K562 (cell line): Measurements from ENCODE around the gene DPH1. TPM values are rescaled to one million over a fixed set of nuclear protein-coding genes. Genes with fewer than 3 reads are reported as not detected.

ENCODE experiments used
- ARID1B ChIP-seq: fragments of 450-650 bp; IDR thresholded peaks from 2 replicates; pipeline ENCODE4 v1.6.1; 2016; ENCODE audit warnings: antibody characterized with exemption, mild to moderate bottlenecking, inconsistent platforms
- C11orf30 ChIP-seq: fragments of 450-650 bp; IDR thresholded peaks from 2 replicates; pipeline ENCODE4 v1.6.1; 2016; ENCODE audit warnings: low read depth, mild to moderate bottlenecking
- CBFA2T3 ChIP-seq: fragments of 450-650 bp; IDR thresholded peaks from 2 replicates; pipeline ENCODE4 v1.6.1; 2017
- CCNT2 ChIP-seq: IDR thresholded peaks from 2 replicates; pipeline ENCODE4 v1.6.1; 2011; ENCODE audit warnings: borderline replicate concordance, low read depth, mild to moderate bottlenecking, moderate library complexity, mixed read lengths, low read length; ENCODE audit not compliant: insufficient read length; ENCODE audit errors: extremely low read depth
- CEBPG ChIP-seq, 3 experiments: fragments of 200-800 bp in 1 of 3; sonication (Bioruptor generic) in 1 of 3; sonication (generic) in 1 of 3; formaldehyde crosslinking in 1 of 3; IDR thresholded peaks in 2 of 3; conservative IDR thresholded peaks in 1 of 3; 2 replicates each; pipeline versions ENCODE4 v1.6.1 to v1.8.0; 2016 to 2022; ENCODE audit warnings: missing compliant biosample characterization in 2 of 3, missing genetic modification characterization in 2 of 3, mild to moderate bottlenecking in 1 of 3, missing genetic modification reagents in 1 of 3
- DIDO1 ChIP-seq: fragments of 450-650 bp; IDR thresholded peaks from 2 replicates; pipeline ENCODE4 v1.6.1; 2016; ENCODE audit warnings: low read depth, missing biosample characterization, missing genetic modification characterization
- DNMT1 ChIP-seq: fragments of 450-650 bp; IDR thresholded peaks from 2 replicates; pipeline ENCODE4 v1.6.1; 2016; ENCODE audit warnings: antibody characterized with exemption, mild to moderate bottlenecking
- ETS2 ChIP-seq: IDR thresholded peaks from 2 replicates; pipeline ENCODE4 v1.6.1; 2016; ENCODE audit warnings: borderline replicate concordance, missing genetic modification characterization, mild to moderate bottlenecking, moderate library complexity, missing compliant biosample characterization; ENCODE audit not compliant: poor library complexity, severe bottlenecking
- ETV5 ChIP-seq: sonication (generic); formaldehyde crosslinking; IDR thresholded peaks from 2 replicates; pipeline ENCODE4 v1.4.0; 2020; ENCODE audit warnings: low read depth, mild to moderate bottlenecking, missing genetic modification reagents
- MEF2A ChIP-seq: IDR thresholded peaks from 2 replicates; pipeline ENCODE4 v1.6.1; 2011; ENCODE audit warnings: low read depth, mild to moderate bottlenecking, low read length, moderate library complexity; ENCODE audit not compliant: control insufficient read depth
- NFIX ChIP-seq: fragments of 250-450 bp; sonication (Bioruptor Pico); IDR thresholded peaks from 2 replicates; pipeline ENCODE4 v1.4.0; 2020; ENCODE audit warnings: low read depth, mild to moderate bottlenecking, moderate library complexity
- POLR2G ChIP-seq: fragments of 200-400 bp; formaldehyde crosslinking; IDR thresholded peaks from 2 replicates; pipeline ENCODE4 v1.6.1; 2017; ENCODE audit warnings: low read depth, mild to moderate bottlenecking, antibody characterized with exemption, low read length, moderate library complexity
- RB1 ChIP-seq: fragments of 450-650 bp; IDR thresholded peaks from 2 replicates; pipeline ENCODE4 v1.6.1; 2017; ENCODE audit warnings: low read depth, mild to moderate bottlenecking
- RBM14 ChIP-seq: fragments of 200-400 bp; formaldehyde crosslinking; IDR thresholded peaks from 2 replicates; pipeline ENCODE4 v1.6.1; 2018; ENCODE audit warnings: low read depth, mild to moderate bottlenecking, low read length, moderate library complexity, borderline replicate concordance; ENCODE audit not compliant: insufficient read depth
- SRSF3 ChIP-seq: fragments of 200-400 bp; formaldehyde crosslinking; IDR thresholded peaks from 2 replicates; pipeline ENCODE4 v1.6.1; 2016; ENCODE audit warnings: mild to moderate bottlenecking, low read length, moderate library complexity; ENCODE audit not compliant: insufficient read depth
- ZBTB17 ChIP-seq: fragments of 450-650 bp; formaldehyde crosslinking; IDR thresholded peaks from 2 replicates; pipeline ENCODE4 v1.4.0; 2020; ENCODE audit warnings: mild to moderate bottlenecking
- ZNF143 ChIP-seq: sonication (generic); formaldehyde crosslinking; IDR thresholded peaks from 2 replicates; pipeline ENCODE4 v1.9.0; 2022; ENCODE audit warnings: mild to moderate bottlenecking, missing genetic modification reagents
- ZNF644 ChIP-seq: fragments of 200-800 bp; sonication (Bioruptor generic); IDR thresholded peaks from 2 replicates; pipeline ENCODE4 v1.6.1; 2016; ENCODE audit warnings: low read depth, missing genetic modification characterization, missing compliant biosample characterization
- polyA plus RNA-seq, 8 experiments: library from polyadenylated mRNA; depleted of rRNA in 4 of 8; stranded (reverse) in 5 of 8; unstranded in 3 of 8; fragments of >200 nt; fragmentation: Nextera tagmentation in 2 of 8; fragmentation: Illumina TruSeq in 1 of 8; extraction: Ambion mirVana in 2 of 8; extraction: Trizol in 1 of 8; gene quantifications; 2 replicates each; pipeline versions ENCODE4 v1.2.1 to v1.2.3, GENCODE V29; 2011 to 2014; ENCODE audit warnings: inconsistent platforms in 1 of 8, missing spikeins in 1 of 8
- total RNA-seq, 7 experiments: library from RNA; depleted of rRNA in 6 of 7; stranded (reverse); fragments of >200 nt in 6 of 7; fragmentation: Illumina TruSeq in 2 of 7; extraction: Trizol in 2 of 7; gene quantifications; 2 replicates each; pipeline versions ENCODE4 v1.2.1 to v1.2.3, GENCODE V29; 2011 to 2021; ENCODE audit warnings: low replicate concordance in 1 of 7
- TF ChIP-seq, protein P1 (sequence below): fragments of 200-800 bp; sonication (Bioruptor generic); IDR thresholded peaks from 2 replicates; pipeline ENCODE4 v1.6.1; 2017; ENCODE audit warnings: missing genetic modification characterization, missing compliant biosample characterization
- TF ChIP-seq, protein P2 (sequence below): IDR thresholded peaks from 2 replicates; pipeline ENCODE4 v1.6.1; 2012; ENCODE audit warnings: low read depth, low read length, improper control_type of control experiment, borderline replicate concordance
- TF ChIP-seq, protein P3 (sequence below): sonication (generic); formaldehyde crosslinking; IDR thresholded peaks from 2 replicates; pipeline ENCODE4 v1.8.1; 2023; ENCODE audit warnings: mild to moderate bottlenecking, missing genetic modification reagents
- TF ChIP-seq, protein P4 (sequence below): sonication (generic); formaldehyde crosslinking; IDR thresholded peaks from 2 replicates; pipeline ENCODE4 v1.8.0; 2022; ENCODE audit warnings: mild to moderate bottlenecking, missing genetic modification reagents

The DPH1 gene
- total and polyA plus RNA-seq, 9 of the 15 experiments (the other 6 are each of a cell fraction or from before 2014, with no cell fraction given), result 0.42 to 40.6 (median 20.2) TPM

DNA sequence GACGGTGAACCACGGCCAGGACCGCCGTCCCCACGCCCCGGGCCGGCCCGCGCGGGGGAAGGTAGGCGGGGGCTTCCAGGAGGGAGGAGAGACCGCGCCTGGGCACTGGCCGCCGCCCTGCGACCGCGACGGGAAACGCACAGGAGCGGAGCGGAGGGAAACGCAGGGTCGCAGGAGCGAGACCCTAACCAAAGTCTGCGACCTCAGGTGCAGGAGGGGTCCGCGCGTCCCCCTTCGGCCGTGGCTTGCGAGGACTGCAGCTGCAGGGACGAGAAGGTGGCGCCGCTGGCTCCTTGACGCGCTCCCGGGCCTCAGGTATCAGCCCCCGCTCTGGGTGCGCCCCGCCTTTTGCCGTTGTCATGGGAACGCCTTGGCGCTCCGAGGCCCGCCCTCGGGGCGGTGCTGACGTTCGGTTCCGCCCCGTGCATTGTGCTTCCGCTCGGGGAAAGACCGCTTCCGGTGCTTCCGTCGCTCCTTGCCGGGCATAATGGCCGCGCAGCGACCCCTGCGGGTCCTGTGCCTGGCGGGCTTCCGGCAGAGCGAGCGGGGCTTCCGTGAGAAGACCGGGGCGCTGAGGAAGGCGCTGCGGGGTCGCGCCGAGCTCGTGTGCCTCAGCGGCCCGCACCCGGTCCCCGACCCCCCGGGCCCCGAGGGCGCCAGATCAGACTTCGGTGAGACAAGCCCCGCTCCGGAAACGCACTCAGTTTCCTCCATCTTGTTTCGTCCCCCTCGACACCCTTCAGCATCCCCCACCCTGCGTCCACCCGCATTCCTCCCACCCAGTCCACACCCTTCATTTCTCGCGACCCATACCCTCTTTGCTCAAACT, 11.8 kb downstream of the DPH1 start, which contains the start of gene OVCA2 (continued):
- TF ChIP-seq C11orf30 (peak; percentile 58), RB1 (peak; percentile 50), ZNF644 (tag) (no peak), DNMT1 (no peak), POLR2G (peak; percentile 94), DIDO1 (tag) (no peak; the same call in 1 of the 2 replicates), ZNF143 (CRISPR knock-in tag) (no peak), ETV5 (CRISPR knock-in tag) (peak; percentile 93), ARID1B (no peak), SRSF3 (no peak), RBM14 (no peak), NFIX (CRISPR knock-in tag) (no peak), ETS2 (tag) (no peak), CEBPG (CRISPR knock-in tag; IDR thresholded peaks at IDR 0.05) (no peak), CEBPG (tag; conservative IDR thresholded peaks at IDR 0.05 in 1 of 2, IDR thresholded peaks at IDR 0.05 in 1 of 2) (no peak), CCNT2 (peak; percentile 50), CBFA2T3 (no peak), MEF2A (no peak), ZBTB17 (CRISPR knock-in tag) (peak; percentile 79)
- TF ChIP-seq, protein P1, sequence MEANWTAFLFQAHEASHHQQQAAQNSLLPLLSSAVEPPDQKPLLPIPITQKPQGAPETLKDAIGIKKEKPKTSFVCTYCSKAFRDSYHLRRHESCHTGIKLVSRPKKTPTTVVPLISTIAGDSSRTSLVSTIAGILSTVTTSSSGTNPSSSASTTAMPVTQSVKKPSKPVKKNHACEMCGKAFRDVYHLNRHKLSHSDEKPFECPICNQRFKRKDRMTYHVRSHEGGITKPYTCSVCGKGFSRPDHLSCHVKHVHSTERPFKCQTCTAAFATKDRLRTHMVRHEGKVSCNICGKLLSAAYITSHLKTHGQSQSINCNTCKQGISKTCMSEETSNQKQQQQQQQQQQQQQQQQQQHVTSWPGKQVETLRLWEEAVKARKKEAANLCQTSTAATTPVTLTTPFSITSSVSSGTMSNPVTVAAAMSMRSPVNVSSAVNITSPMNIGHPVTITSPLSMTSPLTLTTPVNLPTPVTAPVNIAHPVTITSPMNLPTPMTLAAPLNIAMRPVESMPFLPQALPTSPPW (CRISPR knock-in tag), result peak; percentile 97
- TF ChIP-seq, protein P2, sequence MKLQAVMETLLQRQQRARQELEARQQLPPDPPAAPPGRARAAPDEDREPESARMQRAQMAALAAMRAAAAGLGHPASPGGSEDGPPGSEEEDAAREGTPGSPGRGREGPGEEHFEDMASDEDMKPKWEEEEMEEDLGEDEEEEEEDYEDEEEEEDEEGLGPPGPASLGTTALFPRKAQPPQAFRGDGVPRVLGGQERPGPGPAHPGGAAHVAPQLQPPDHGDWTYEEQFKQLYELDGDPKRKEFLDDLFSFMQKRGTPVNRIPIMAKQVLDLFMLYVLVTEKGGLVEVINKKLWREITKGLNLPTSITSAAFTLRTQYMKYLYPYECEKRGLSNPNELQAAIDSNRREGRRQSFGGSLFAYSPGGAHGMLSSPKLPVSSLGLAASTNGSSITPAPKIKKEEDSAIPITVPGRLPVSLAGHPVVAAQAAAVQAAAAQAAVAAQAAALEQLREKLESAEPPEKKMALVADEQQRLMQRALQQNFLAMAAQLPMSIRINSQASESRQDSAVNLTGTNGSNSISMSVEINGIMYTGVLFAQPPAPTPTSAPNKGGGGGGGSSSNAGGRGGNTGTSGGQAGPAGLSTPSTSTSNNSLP, result no peak
- TF ChIP-seq, protein P3, sequence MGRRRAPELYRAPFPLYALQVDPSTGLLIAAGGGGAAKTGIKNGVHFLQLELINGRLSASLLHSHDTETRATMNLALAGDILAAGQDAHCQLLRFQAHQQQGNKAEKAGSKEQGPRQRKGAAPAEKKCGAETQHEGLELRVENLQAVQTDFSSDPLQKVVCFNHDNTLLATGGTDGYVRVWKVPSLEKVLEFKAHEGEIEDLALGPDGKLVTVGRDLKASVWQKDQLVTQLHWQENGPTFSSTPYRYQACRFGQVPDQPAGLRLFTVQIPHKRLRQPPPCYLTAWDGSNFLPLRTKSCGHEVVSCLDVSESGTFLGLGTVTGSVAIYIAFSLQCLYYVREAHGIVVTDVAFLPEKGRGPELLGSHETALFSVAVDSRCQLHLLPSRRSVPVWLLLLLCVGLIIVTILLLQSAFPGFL, result no peak
- TF ChIP-seq, protein P4, sequence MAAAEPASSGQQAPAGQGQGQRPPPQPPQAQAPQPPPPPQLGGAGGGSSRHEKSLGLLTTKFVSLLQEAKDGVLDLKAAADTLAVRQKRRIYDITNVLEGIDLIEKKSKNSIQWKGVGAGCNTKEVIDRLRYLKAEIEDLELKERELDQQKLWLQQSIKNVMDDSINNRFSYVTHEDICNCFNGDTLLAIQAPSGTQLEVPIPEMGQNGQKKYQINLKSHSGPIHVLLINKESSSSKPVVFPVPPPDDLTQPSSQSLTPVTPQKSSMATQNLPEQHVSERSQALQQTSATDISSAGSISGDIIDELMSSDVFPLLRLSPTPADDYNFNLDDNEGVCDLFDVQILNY, result no peak
